LNCAP (cell line): ENCODE measurements around the gene PDK1.

Experiments
- CTCF ChIP-seq: fragments of 450-650 bp; IDR thresholded peaks from 2 replicates; pipeline ENCODE4 v1.5.1; 2017; ENCODE audit warnings: mild to moderate bottlenecking

Gene PDK1

GRCh38 chr2:172574965-172575364 is 19.1 kb downstream of the PDK1 start:
- no peak for TF ChIP-seq CTCF

- TF ChIP-seq CTCF: no peak
Measured at GRCh38 chr2:172578054-172578453, 22.2 kb downstream of the PDK1 start.

- no peak for TF ChIP-seq CTCF
Measured at GRCh38 chr2:172578860-172579512, 23.1 kb downstream of the PDK1 start.

GRCh38 chr2:172580544-172580943 is 24.7 kb downstream of the PDK1 start:
- no peak for TF ChIP-seq CTCF

- TF ChIP-seq CTCF: no peak
Measured at GRCh38 chr2:172582656-172583055, 26.8 kb downstream of the PDK1 start.

GRCh38 chr2:172586245-172586891 is 30.5 kb downstream of the PDK1 start:
- no peak for TF ChIP-seq CTCF

GRCh38 chr2:172588931-172589330 is 33.0 kb downstream of the PDK1 start:
- no peak for TF ChIP-seq CTCF
